Measurements from ENCODE around the gene SIPA1L3. TPM values are rescaled to one million over a fixed set of nuclear protein-coding genes. Genes with fewer than 3 reads are reported as not detected.
A peak's percentile ranks its signal among the peaks of the same experiment; 100 is the strongest.

The SIPA1L3 gene
- total and polyA plus RNA-seq, 2 of the 13 experiments (the other 11 are each of a cell fraction or from before 2014, with no cell fraction given) = 5.5 to 7.7 TPM

- no peak for TF ChIP-seq TRIM22 (IDR thresholded peaks at IDR 0.05)
- peak; percentile 43; the same call in 1 of the 2 replicates for TF ChIP-seq TBX2 (CRISPR knock-in tag; IDR thresholded peaks at IDR 0.05; ENCODE audit: borderline replicate concordance)
- TF ChIP-seq ZGPAT (CRISPR knock-in tag; IDR thresholded peaks at IDR 0.05) = no peak
- no peak for TF ChIP-seq KDM4B (CRISPR knock-in tag; IDR thresholded peaks at IDR 0.05)
- TF ChIP-seq ZNF670 (CRISPR knock-in tag; IDR thresholded peaks at IDR 0.05; ENCODE audit: borderline replicate concordance) = no peak
- no peak for TF ChIP-seq STAT6 (CRISPR knock-in tag; IDR thresholded peaks at IDR 0.05; ENCODE audit: borderline replicate concordance)
- TF ChIP-seq U2AF2 (IDR thresholded peaks at IDR 0.05; ENCODE audit: low read depth, low read length) = no peak
- no peak for TF ChIP-seq MLLT10 (CRISPR knock-in tag; IDR thresholded peaks at IDR 0.05)
- no peak for TF ChIP-seq SMAD1 (CRISPR knock-in tag; IDR thresholded peaks at IDR 0.05; ENCODE audit: borderline replicate concordance, low read depth)
- no peak for TF ChIP-seq ZNF543 (CRISPR knock-in tag; IDR thresholded peaks at IDR 0.05)
- peak; percentile 70 for TF ChIP-seq TBL1XR1 (IDR thresholded peaks at IDR 0.05; ENCODE audit: borderline replicate concordance, low read length, partially characterized antibody)
Measured at GRCh38 chr19:38006361-38007045, 99.5 kb downstream of the SIPA1L3 start (continued).
